Measurements from ENCODE around the gene AUH. TPM values are rescaled to one million over a fixed set of nuclear protein-coding genes. Genes with fewer than 3 reads are reported as not detected.

Gene AUH
- total RNA-seq, 2 donors from 2014 or later = 58.0 to 76.1 TPM

DNA sequence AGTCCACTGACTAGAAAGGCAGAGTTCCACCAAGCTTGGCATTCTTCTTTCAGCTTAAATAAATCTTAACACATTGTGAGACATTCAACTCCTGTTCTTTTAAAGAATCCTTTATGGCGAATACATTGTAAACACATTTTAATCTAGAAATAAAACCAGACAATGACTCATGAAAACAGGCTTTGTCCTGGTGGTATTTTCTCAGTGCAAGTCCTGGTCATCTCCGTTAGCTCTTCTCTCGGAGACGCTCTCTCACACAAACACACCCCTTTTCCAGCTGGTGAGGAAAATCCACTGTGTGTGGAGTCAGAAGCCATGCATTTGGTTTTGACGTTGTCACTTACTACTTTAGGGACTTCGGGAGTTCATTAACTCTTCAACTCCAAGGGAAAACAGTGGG is 140.4 kb downstream of the AUH start:
- DNase-seq (ENCODE audit: low spot score) = no peak
- 42% methylated on average over 6 of the region's 6 CpGs for WGBS
- TF ChIP-seq POLR2AphosphoS5 (IDR thresholded peaks at IDR 0.05) = no peak
- no peak for TF ChIP-seq POLR2A (IDR thresholded peaks at IDR 0.05)
- TF ChIP-seq, protein P1, sequence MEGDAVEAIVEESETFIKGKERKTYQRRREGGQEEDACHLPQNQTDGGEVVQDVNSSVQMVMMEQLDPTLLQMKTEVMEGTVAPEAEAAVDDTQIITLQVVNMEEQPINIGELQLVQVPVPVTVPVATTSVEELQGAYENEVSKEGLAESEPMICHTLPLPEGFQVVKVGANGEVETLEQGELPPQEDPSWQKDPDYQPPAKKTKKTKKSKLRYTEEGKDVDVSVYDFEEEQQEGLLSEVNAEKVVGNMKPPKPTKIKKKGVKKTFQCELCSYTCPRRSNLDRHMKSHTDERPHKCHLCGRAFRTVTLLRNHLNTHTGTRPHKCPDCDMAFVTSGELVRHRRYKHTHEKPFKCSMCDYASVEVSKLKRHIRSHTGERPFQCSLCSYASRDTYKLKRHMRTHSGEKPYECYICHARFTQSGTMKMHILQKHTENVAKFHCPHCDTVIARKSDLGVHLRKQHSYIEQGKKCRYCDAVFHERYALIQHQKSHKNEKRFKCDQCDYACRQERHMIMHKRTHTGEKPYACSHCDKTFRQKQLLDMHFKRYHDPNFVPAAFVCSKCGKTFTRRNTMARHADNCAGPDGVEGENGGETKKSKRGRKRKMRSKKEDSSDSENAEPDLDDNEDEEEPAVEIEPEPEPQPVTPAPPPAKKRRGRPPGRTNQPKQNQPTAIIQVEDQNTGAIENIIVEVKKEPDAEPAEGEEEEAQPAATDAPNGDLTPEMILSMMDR (IDR thresholded peaks at IDR 0.05) = no peak
- Histone ChIP-seq H3K4me3 (no peak overlapping the region), H3K9me3 (no peaks in the 10 kb centered on the region), H3K27ac (no peak overlapping the region), H3K27me3 (replicated peaks; ENCODE audit: insufficient read depth) (no peaks in the 10 kb centered on the region), H3K4me1 (replicated peaks) (no peaks in the 10 kb centered on the region), H3K36me3 (no peaks in the 10 kb centered on the region)
- intact Hi-C loops (cut with DNase I) = no loop called here

DNA sequence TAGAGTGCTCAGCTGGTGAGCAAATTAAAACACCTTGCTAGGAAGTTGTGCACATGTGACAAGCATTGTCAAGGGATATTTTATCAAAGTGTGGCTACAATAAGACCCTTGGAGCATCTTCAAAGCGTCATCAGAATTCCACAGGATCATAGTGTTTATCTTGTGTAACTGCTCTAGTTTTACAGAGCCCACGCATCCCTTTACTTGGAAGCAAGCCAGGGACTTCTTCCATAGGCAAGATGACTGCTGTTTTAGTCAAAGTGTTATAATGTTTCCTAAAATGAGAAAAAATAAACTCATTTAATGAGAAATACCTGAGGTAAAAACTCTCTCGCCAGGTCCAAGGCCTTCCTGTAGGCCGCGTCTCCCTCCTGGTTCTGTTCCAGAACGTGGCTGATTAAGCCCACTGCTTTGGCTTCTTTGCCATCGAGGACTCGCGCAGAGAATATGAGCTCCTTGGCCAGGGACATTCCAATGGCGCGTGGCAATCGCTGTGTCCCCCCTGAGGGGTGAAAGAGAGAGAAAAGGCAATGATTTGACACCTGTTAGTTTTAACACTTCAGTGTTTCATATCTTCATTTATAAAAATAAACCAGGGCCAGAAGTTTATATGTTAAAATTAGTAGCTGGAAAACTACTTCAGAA is 141.1 kb downstream of the AUH start:
- H3K4me1 ChIP-seq (replicated peaks) = no peaks in the 10 kb centered on the region
- intact Hi-C loops (cut with DNase I) = no loop called here
- H3K27ac ChIP-seq = no peak overlapping the region
- H3K4me3 ChIP-seq = no peak overlapping the region
- TF ChIP-seq POLR2AphosphoS5 (IDR thresholded peaks at IDR 0.05) (no peak), POLR2A (IDR thresholded peaks at IDR 0.05) (no peak)
- TF ChIP-seq, protein P1 (IDR thresholded peaks at IDR 0.05) = no peak
- H3K36me3 ChIP-seq = no peaks in the 10 kb centered on the region
- 58% methylated on average over 12 of the region's 12 CpGs for WGBS
- no peaks in the 10 kb centered on the region for H3K9me3 ChIP-seq
- DNase-seq (ENCODE audit: low spot score) = no peak
- H3K27me3 ChIP-seq (replicated peaks; ENCODE audit: insufficient read depth) = no peaks in the 10 kb centered on the region

DNA sequence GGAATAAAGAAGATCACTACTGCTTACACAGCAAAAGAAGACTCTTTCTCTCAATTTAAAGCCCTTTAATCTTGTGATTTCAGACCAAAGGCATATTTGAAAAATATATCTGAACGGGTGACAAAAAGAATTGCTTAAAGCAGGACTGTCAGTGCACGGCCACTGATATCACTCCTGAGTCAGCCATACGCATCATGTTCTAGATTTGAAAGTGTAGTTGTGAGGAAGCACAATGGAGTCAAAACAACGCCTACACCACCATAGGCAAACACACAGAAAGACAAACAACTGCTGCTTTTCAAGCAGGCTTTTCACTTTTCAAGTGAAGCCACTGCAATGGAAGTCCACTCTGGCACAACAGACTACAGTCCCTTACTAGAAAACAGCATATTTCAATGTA is 141.7 kb downstream of the AUH start:
- Histone ChIP-seq H3K4me1 (replicated peaks) (no peaks in the 10 kb centered on the region), H3K27ac (no peak overlapping the region), H3K9me3 (no peaks in the 10 kb centered on the region), H3K27me3 (replicated peaks; ENCODE audit: insufficient read depth) (no peaks in the 10 kb centered on the region), H3K36me3 (no peaks in the 10 kb centered on the region), H3K4me3 (no peak overlapping the region)
- TF ChIP-seq POLR2AphosphoS5 (IDR thresholded peaks at IDR 0.05) = no peak
- TF ChIP-seq POLR2A (IDR thresholded peaks at IDR 0.05) = no peak
- TF ChIP-seq, protein P1 (IDR thresholded peaks at IDR 0.05) = no peak
- no peak for DNase-seq (ENCODE audit: low spot score)
- WGBS = 93% methylated on average over 4 of the region's 4 CpGs
- intact Hi-C loops (cut with DNase I) = no loop called here

DNA sequence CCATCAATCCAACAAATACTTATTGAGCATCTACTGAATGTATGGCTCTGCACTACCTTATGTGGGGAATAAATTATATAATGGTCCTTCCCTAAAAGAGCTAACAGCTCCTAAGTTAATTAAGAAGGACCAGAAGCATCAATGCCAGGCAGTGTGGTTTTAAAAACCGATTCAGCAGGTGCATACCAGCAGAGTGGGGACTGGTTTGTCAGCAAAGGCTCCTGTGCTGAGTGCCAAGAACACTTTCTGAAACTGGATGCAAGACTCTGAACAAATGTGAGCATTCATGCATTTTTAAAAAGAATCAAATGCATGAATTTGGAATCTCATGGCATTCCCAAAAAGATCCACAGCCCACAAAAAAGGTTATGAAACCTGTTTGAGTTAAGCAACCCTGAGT is 142.2 kb downstream of the AUH start:
- no peaks in the 10 kb centered on the region for H3K27me3 ChIP-seq (replicated peaks; ENCODE audit: insufficient read depth)
- TF ChIP-seq, protein P1 (IDR thresholded peaks at IDR 0.05) = no peak
- TF ChIP-seq POLR2AphosphoS5 (IDR thresholded peaks at IDR 0.05) = no peak
- TF ChIP-seq POLR2A (IDR thresholded peaks at IDR 0.05) = no peak
- H3K4me1 ChIP-seq (replicated peaks) = no peaks in the 10 kb centered on the region
- no peaks in the 10 kb centered on the region for H3K9me3 ChIP-seq
- DNase-seq (ENCODE audit: low spot score) = no peak
- H3K36me3 ChIP-seq = no peaks in the 10 kb centered on the region
- WGBS = 38% methylated on average over 1 of the region's 1 CpG
- H3K27ac ChIP-seq = no peak overlapping the region
- no peak overlapping the region for H3K4me3 ChIP-seq
- intact Hi-C loops (cut with DNase I) = no loop called here

DNA sequence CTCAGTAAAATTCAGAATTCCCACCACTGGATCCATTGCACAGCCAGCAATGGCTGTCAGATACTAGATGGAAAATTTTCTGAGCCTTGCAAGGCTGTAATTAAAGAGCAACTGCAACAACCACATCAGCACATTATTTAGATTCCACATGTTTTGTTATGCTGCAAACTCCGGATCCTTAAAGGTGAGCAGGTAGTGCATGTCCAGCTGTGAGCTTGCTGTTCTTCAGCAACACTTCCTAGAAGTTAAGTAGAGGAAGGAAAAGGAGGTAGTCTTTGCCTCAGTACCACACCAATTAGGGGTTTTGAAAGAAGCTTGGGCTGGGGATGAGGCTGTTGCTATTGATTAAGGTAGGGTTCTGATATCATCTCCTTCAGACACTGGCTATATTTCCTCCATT is 144.3 kb downstream of the AUH start:
- TF ChIP-seq POLR2A (IDR thresholded peaks at IDR 0.05) = no peak
- no peak for TF ChIP-seq POLR2AphosphoS5 (IDR thresholded peaks at IDR 0.05)
- TF ChIP-seq, protein P1 (IDR thresholded peaks at IDR 0.05) = no peak
- 94% methylated on average over 1 of the region's 1 CpG for WGBS
- no peak overlapping the region for H3K4me3 ChIP-seq
- intact Hi-C loops (cut with DNase I) = no loop called here
- H3K9me3 ChIP-seq = no peaks in the 10 kb centered on the region
- H3K4me1 ChIP-seq (replicated peaks) = no peaks in the 10 kb centered on the region
- H3K27ac ChIP-seq = no peak overlapping the region
- H3K27me3 ChIP-seq (replicated peaks; ENCODE audit: insufficient read depth) = no peaks in the 10 kb centered on the region
- no peaks in the 10 kb centered on the region for H3K36me3 ChIP-seq
- no peak for DNase-seq (ENCODE audit: low spot score)
